Ectodermal cell (in vitro differentiated cells): Measurements from ENCODE around the gene TXNDC17.
"Not testable (repeated sequence)": the region's sequence is repeated elsewhere in the genome, so short reads cannot be mapped to it uniquely, and the experiment has no call there.

Source experiments
- H3K27ac ChIP-seq: 2 replicates; pipeline ENCODE4 v1.7.0; 2013; ENCODE audit warnings: mild to moderate bottlenecking, low read depth, low read length; ENCODE audit not compliant: insufficient read depth, poor library complexity, severe bottlenecking
- H3K27me3 ChIP-seq: 2 replicates; pipeline ENCODE4 v1.7.0; 2013; ENCODE audit warnings: mild to moderate bottlenecking, low read length; ENCODE audit not compliant: insufficient read depth, control insufficient read depth, poor library complexity, severe bottlenecking
- H3K36me3 ChIP-seq: one replicate; pipeline ENCODE4 v1.7.0; 2013; ENCODE audit warnings: low read length; ENCODE audit not compliant: control insufficient read depth, insufficient read depth
- H3K4me1 ChIP-seq: one replicate; pipeline ENCODE4 v1.7.0; 2013; ENCODE audit warnings: low read length; ENCODE audit not compliant: control insufficient read depth, insufficient read depth
- H3K4me3 ChIP-seq: 2 replicates; pipeline ENCODE4 v1.7.0; 2013; ENCODE audit warnings: low read depth, low read length, control low read depth; ENCODE audit not compliant: insufficient read depth
- H3K9me3 ChIP-seq: 2 replicates; pipeline ENCODE4 v1.7.0; 2013; ENCODE audit warnings: mild to moderate bottlenecking, low read length, moderate library complexity; ENCODE audit not compliant: control insufficient read depth
- WGBS, 2 experiments: methylation state at CpG; one replicate each; pipeline ENCODE4 v1.1.7; 2013; ENCODE audit warnings: missing lambda C conversion rate in 2 of 2; 5-methylcytosine and 5-hydroxymethylcytosine counted together

TXNDC17 gene

GRCh38 chr17:6648181-6648580 lies 7.3 kb downstream of the TXNDC17 start:
- no peaks in the 10 kb centered on the region for H3K9me3 ChIP-seq
- no peak overlapping the region for H3K4me3 ChIP-seq
- peaks cover 3% of the 10 kb centered on the region for H3K27me3 ChIP-seq
- peaks cover 12% of the 10 kb centered on the region for H3K4me1 ChIP-seq
- H3K27ac ChIP-seq, result no peak overlapping the region
- H3K36me3 ChIP-seq, result peaks cover 6% of the 10 kb centered on the region

GRCh38 chr17:6651354-6651918 lies 10.6 kb downstream of the TXNDC17 start, which contains the start of the genes C17orf100 and MED31:
TSS of gene C17orf100 (plus strand) at chr17:6651762. CDS start at chr17:6651914, 152 bp downstream.
TSS of gene MED31 (minus strand) at chr17:6651605. CDS start at chr17:6651528, 77 bp downstream.
- Histone ChIP-seq H3K27ac (peak within 1 kb of the TSS; percentile 98), H3K4me1 (peaks cover 33% of the 10 kb centered on the region), H3K9me3 (no peaks in the 10 kb centered on the region), H3K27me3 (peaks cover 36% of the 10 kb centered on the region), H3K4me3 (peak within 1 kb of the TSS; percentile 88), H3K36me3 (peaks cover 3% of the 10 kb centered on the region)
- WGBS, 2 experiments, result 4 to 5% methylated on average over 35 of the region's 35 CpGs

GRCh38 chr17:6651919-6652452 lies 11.1 kb downstream of the TXNDC17 start:
- Histone ChIP-seq H3K4me3 (peak overlapping the region; percentile 88), H3K4me1 (peaks cover 33% of the 10 kb centered on the region), H3K9me3 (no peaks in the 10 kb centered on the region), H3K36me3 (peaks cover 3% of the 10 kb centered on the region), H3K27me3 (peaks cover 41% of the 10 kb centered on the region), H3K27ac (no peak overlapping the region)
- 61 to 63% methylated on average over 47 of the region's 47 CpGs for WGBS, 2 experiments

GRCh38 chr17:6654841-6655731 lies 14.2 kb downstream of the TXNDC17 start:
- Histone ChIP-seq H3K27me3 (peaks cover 66% of the 10 kb centered on the region), H3K9me3 (no peaks in the 10 kb centered on the region), H3K27ac (no peak overlapping the region), H3K4me3 (peak overlapping the region; percentile 32), H3K36me3 (no peaks in the 10 kb centered on the region), H3K4me1 (peaks cover 33% of the 10 kb centered on the region)
- WGBS, 2 experiments, result 4 to 6% methylated on average over 44 to 46 of the region's 46 CpGs

- 1% methylated on average over 28 to 29 of the region's 41 CpGs for WGBS, 2 experiments
- H3K36me3 ChIP-seq, H3K9me3 ChIP-seq, H3K27ac ChIP-seq: not testable (repeated sequence)
- peaks cover 73% of the 10 kb centered on the region for H3K27me3 ChIP-seq
- peak overlapping the region; percentile 32 for H3K4me3 ChIP-seq
- peaks cover 33% of the 10 kb centered on the region for H3K4me1 ChIP-seq
Measured at GRCh38 chr17:6655732-6656361, 15.0 kb downstream of the TXNDC17 start.

- not testable (repeated sequence) for H3K27ac ChIP-seq, H3K36me3 ChIP-seq, H3K9me3 ChIP-seq
- H3K27me3 ChIP-seq, result peaks cover 80% of the 10 kb centered on the region
- 4 to 6% methylated on average over 37 to 51 of the region's 55 CpGs for WGBS, 2 experiments
- H3K4me1 ChIP-seq, result peaks cover 31% of the 10 kb centered on the region
- peak overlapping the region; percentile 29 for H3K4me3 ChIP-seq
Measured at GRCh38 chr17:6656797-6657632, 16.2 kb downstream of the TXNDC17 start.

- no peak overlapping the region for H3K4me3 ChIP-seq
- H3K4me1 ChIP-seq, result peaks cover 24% of the 10 kb centered on the region
- no peak overlapping the region for H3K27ac ChIP-seq
- no peaks in the 10 kb centered on the region for H3K9me3 ChIP-seq
- 73 to 82% methylated on average over 18 of the region's 18 CpGs for WGBS, 2 experiments
- peaks cover 80% of the 10 kb centered on the region for H3K27me3 ChIP-seq
- H3K36me3 ChIP-seq, result no peaks in the 10 kb centered on the region
Measured at GRCh38 chr17:6657633-6658287, 16.9 kb downstream of the TXNDC17 start.

GRCh38 chr17:6658411-6658810 lies 17.6 kb downstream of the TXNDC17 start:
- not testable (repeated sequence) for H3K27ac ChIP-seq, H3K4me3 ChIP-seq, H3K9me3 ChIP-seq, H3K36me3 ChIP-seq
- Histone ChIP-seq H3K27me3 (peaks cover 75% of the 10 kb centered on the region), H3K4me1 (peaks cover 19% of the 10 kb centered on the region)
- 93 to 99% methylated on average over 2 of the region's 5 CpGs for WGBS, 2 experiments

- WGBS, 2 experiments, result 86 to 89% methylated on average over 9 of the region's 9 CpGs
- no peaks in the 10 kb centered on the region for H3K9me3 ChIP-seq
- no peak overlapping the region for H3K4me3 ChIP-seq
- peaks cover 58% of the 10 kb centered on the region for H3K27me3 ChIP-seq
- H3K36me3 ChIP-seq, result no peaks in the 10 kb centered on the region
- H3K4me1 ChIP-seq, result peaks cover 4% of the 10 kb centered on the region
- H3K27ac ChIP-seq, result no peak overlapping the region
Measured at GRCh38 chr17:6660101-6660500, 19.2 kb downstream of the TXNDC17 start.
